Caco-2 (cell line): ENCODE results near the gene HMSD. TPM values are rescaled to one million over a fixed set of nuclear protein-coding genes. Genes with fewer than 3 reads are reported as not detected.

ENCODE experiments used
- BruUV-seq: library from RNA; stranded (reverse); fragments of 400-500 nt; replicated peaks from 2 replicates; lab custom pipeline; 2021; lab: Mats Ljungman, UMichigan
- CTCF ChIA-PET: fragments of 300-600 bp; sonication (Branson Sonifier 250); formaldehyde crosslinking; loops from one replicate; lab custom pipeline; 2022; ENCODE audit warnings: antibody characterized with exemption; lab: Charles Lee
- POLR2A ChIA-PET: fragments of 300-600 bp; sonication (Branson Sonifier 250); formaldehyde crosslinking; loops from one replicate; lab custom pipeline; 2022; ENCODE audit warnings: antibody characterized with exemption; lab: Charles Lee
- DNase-seq, 2 experiments: peaks; one replicate each; pipeline versions ENCODE4 v3.0.0 to v3.0.0-alpha.2; 2020 to 2022
- H3K27me3 ChIP-seq: replicated peaks from 2 replicates; pipeline ENCODE4 v1.6.0; 2011; ENCODE audit warnings: low read length; ENCODE audit not compliant: control insufficient read depth, insufficient read depth
- H3K36me3 ChIP-seq: 2 replicates; pipeline ENCODE4 v1.5.1; 2011; ENCODE audit warnings: low read length; ENCODE audit not compliant: control insufficient read depth, insufficient read depth
- H3K4me1 ChIP-seq: fragments of 250-450 bp; sonication (Bioruptor Pico); 2 replicates; pipeline ENCODE4 v1.5.1; 2020; ENCODE audit warnings: mild to moderate bottlenecking
- H3K4me3 ChIP-seq: 2 replicates; pipeline ENCODE4 v1.5.1; 2011; ENCODE audit warnings: low read depth, mild to moderate bottlenecking, control low read depth, low read length
- H3K9me3 ChIP-seq: fragments of 250-450 bp; sonication (Bioruptor Pico); 2 replicates; pipeline ENCODE4 v1.5.1; 2020; ENCODE audit warnings: mild to moderate bottlenecking, moderate library complexity
- H3K27ac Mint-ChIP-seq: one replicate; pipeline ENCODE4 v1.8.0; 2022; ENCODE audit warnings: mixed read lengths; ENCODE audit not compliant: unreplicated experiment
- H3K27me3 Mint-ChIP-seq: one replicate; pipeline ENCODE4 v1.8.0; 2022; ENCODE audit warnings: mixed read lengths; ENCODE audit not compliant: insufficient read depth, unreplicated experiment
- H3K36me3 Mint-ChIP-seq: one replicate; pipeline ENCODE4 v1.8.0; 2022; ENCODE audit warnings: mild to moderate bottlenecking, mixed read lengths; ENCODE audit not compliant: insufficient read depth, unreplicated experiment
- H3K4me1 Mint-ChIP-seq: one replicate; pipeline ENCODE4 v1.8.0; 2022; ENCODE audit warnings: low read depth, mixed read lengths; ENCODE audit not compliant: unreplicated experiment
- H3K4me3 Mint-ChIP-seq: one replicate; pipeline ENCODE4 v1.8.0; 2022; ENCODE audit warnings: mild to moderate bottlenecking, moderate library complexity, mixed read lengths; ENCODE audit not compliant: unreplicated experiment
- H3K9me3 Mint-ChIP-seq: one replicate; pipeline ENCODE4 v1.8.0; 2022; ENCODE audit warnings: mixed read lengths; ENCODE audit not compliant: unreplicated experiment
- CTCF ChIP-seq, 2 experiments: fragments of 200-600 bp in 1 of 2; IDR thresholded peaks; 1 replicate in 1 of 2; 2 replicates in 1 of 2; pipeline versions ENCODE4 v1.5.1 to v1.8.0; 2011 to 2022; ENCODE audit warnings: antibody characterized with exemption in 1 of 2, control low read depth in 1 of 2, inconsistent platforms in 1 of 2, low read depth in 1 of 2, low read length in 1 of 2, mild to moderate bottlenecking in 1 of 2, moderate library complexity in 1 of 2; ENCODE audit not compliant: insufficient read depth in 1 of 2, severe bottlenecking in 1 of 2, unreplicated experiment in 1 of 2
- intact Hi-C: fragments of 100-400 bp; cut with micrococcal nuclease; formaldehyde crosslinking; loops from one replicate; pipeline ENCODE4 v1.10.0; 2022; ENCODE audit not compliant: unreplicated experiment
- total RNA-seq: library from RNA; stranded (reverse); gene quantifications from 2 replicates; pipeline ENCODE4 v1.2.3, GENCODE V29; 2022

Gene HMSD
- total RNA-seq, 1 experiment from 2014 or later, result not detected

- no peak overlapping the region for H3K27ac Mint-ChIP-seq
These were observed 2.2 kb downstream of the HMSD start for GRCh38 chr18:63951302-63951705.

GRCh38 chr18:63953811-63954210 lies 4.7 kb downstream of the HMSD start:
- TF ChIP-seq CTCF (IDR thresholded peaks at IDR 0.05; ENCODE audit: insufficient read depth in 1 of 2, low read depth in 1 of 2, low read length in 1 of 2, severe bottlenecking in 1 of 2, unreplicated experiment in 1 of 2), result no peak
- Histone ChIP-seq H3K4me3 (no peak overlapping the region), H3K27me3 (no peaks in the 10 kb centered on the region), H3K4me1 (no peaks in the 10 kb centered on the region), H3K9me3 (no peaks in the 10 kb centered on the region), H3K36me3 (no peaks in the 10 kb centered on the region)
- CTCF ChIA-PET, result no interaction called here
- BruUV-seq, result no TSS peak
- Mint-ChIP-seq H3K27ac (no peak overlapping the region), H3K4me3 (no peak overlapping the region), H3K4me1 (no peaks in the 10 kb centered on the region), H3K36me3 (no peaks in the 10 kb centered on the region), H3K27me3 (peaks cover 3% of the 10 kb centered on the region), H3K9me3 (no peaks in the 10 kb centered on the region)
- POLR2A ChIA-PET, result no interaction called here
- no peak for DNase-seq
- intact Hi-C loops, result no loop called here

More at GRCh38 chr18:63951302-63951705, 2.2 kb downstream of the HMSD start:
- Mint-ChIP-seq H3K4me1 (no peaks in the 10 kb centered on the region), H3K27me3 (peaks cover 3% of the 10 kb centered on the region), H3K9me3 (no peaks in the 10 kb centered on the region), H3K36me3 (no peaks in the 10 kb centered on the region), H3K4me3 (no peak overlapping the region)
- ChIA-PET POLR2A (no interaction called here), CTCF (no interaction called here)
- Histone ChIP-seq H3K36me3 (no peaks in the 10 kb centered on the region), H3K9me3 (no peaks in the 10 kb centered on the region), H3K27me3 (no peaks in the 10 kb centered on the region), H3K4me1 (no peaks in the 10 kb centered on the region), H3K4me3 (no peak overlapping the region)
- intact Hi-C loops, result no loop called here
- no peak for TF ChIP-seq CTCF (IDR thresholded peaks at IDR 0.05; ENCODE audit: insufficient read depth in 1 of 2, low read depth in 1 of 2, low read length in 1 of 2, severe bottlenecking in 1 of 2, unreplicated experiment in 1 of 2)
- no peak for DNase-seq
- no TSS peak for BruUV-seq

- Mint-ChIP-seq H3K27ac (no peak overlapping the region), H3K4me3 (no peak overlapping the region), H3K4me1 (no peaks in the 10 kb centered on the region), H3K36me3 (no peaks in the 10 kb centered on the region), H3K9me3 (no peaks in the 10 kb centered on the region), H3K27me3 (peaks cover 7% of the 10 kb centered on the region)
- no peaks in the 10 kb centered on the region for H3K4me1 ChIP-seq
- no peak for DNase-seq
- no peaks in the 10 kb centered on the region for H3K36me3 ChIP-seq
- ChIA-PET POLR2A (no interaction called here), CTCF (no interaction called here)
- no TSS peak for BruUV-seq
- no peaks in the 10 kb centered on the region for H3K27me3 ChIP-seq
- intact Hi-C loops, result no loop called here
- no peak overlapping the region for H3K4me3 ChIP-seq
- TF ChIP-seq CTCF (IDR thresholded peaks at IDR 0.05; ENCODE audit: insufficient read depth in 1 of 2, low read depth in 1 of 2, low read length in 1 of 2, severe bottlenecking in 1 of 2, unreplicated experiment in 1 of 2), result no peak
- H3K9me3 ChIP-seq, result no peaks in the 10 kb centered on the region
These were observed 7.7 kb downstream of the HMSD start for GRCh38 chr18:63956755-63957154.
